ENCODE measurements around the gene PJA1. TPM values are rescaled to one million over a fixed set of nuclear protein-coding genes. Genes with fewer than 3 reads are reported as not detected.

Gene PJA1
- total RNA-seq, 1 donor from 2014 or later: 59.5 TPM

DNA sequence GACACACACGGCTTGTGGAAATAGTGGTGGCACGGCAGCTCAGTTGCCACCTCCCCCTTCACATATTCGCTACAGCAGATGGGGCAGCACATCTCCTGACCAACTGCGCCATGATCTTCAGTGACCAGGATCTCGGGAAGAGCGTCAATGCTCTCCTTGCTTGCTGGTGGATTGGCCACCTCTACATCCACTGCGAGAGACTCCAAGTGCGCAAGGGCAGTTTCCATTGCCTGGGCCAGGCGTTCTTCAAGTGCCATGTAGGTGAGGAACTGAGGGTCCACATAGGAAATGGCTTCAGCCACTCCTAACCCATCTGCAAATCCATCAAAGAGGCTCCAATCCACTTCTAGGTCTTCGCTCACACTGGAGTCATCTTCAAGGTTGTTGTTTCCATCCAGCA is 3.9 kb downstream of the PJA1 start:
- H3K36me3 Mint-ChIP-seq (ENCODE audit: low read depth): peaks cover 25% of the 10 kb centered on the region
- no peak for TF ChIP-seq CTCF (conservative IDR thresholded peaks at IDR 0.05)
- peak overlapping the region; percentile 51 for H3K4me3 Mint-ChIP-seq
- H3K27me3 Mint-ChIP-seq (ENCODE audit: low read depth): no peaks in the 10 kb centered on the region
- DNase-seq (ENCODE audit: low read depth, low spot score): no peak
- peaks cover 47% of the 10 kb centered on the region for H3K4me1 Mint-ChIP-seq
- H3K9me3 Mint-ChIP-seq: no peaks in the 10 kb centered on the region
- H3K27ac Mint-ChIP-seq (ENCODE audit: unreplicated experiment): no peak overlapping the region

DNA sequence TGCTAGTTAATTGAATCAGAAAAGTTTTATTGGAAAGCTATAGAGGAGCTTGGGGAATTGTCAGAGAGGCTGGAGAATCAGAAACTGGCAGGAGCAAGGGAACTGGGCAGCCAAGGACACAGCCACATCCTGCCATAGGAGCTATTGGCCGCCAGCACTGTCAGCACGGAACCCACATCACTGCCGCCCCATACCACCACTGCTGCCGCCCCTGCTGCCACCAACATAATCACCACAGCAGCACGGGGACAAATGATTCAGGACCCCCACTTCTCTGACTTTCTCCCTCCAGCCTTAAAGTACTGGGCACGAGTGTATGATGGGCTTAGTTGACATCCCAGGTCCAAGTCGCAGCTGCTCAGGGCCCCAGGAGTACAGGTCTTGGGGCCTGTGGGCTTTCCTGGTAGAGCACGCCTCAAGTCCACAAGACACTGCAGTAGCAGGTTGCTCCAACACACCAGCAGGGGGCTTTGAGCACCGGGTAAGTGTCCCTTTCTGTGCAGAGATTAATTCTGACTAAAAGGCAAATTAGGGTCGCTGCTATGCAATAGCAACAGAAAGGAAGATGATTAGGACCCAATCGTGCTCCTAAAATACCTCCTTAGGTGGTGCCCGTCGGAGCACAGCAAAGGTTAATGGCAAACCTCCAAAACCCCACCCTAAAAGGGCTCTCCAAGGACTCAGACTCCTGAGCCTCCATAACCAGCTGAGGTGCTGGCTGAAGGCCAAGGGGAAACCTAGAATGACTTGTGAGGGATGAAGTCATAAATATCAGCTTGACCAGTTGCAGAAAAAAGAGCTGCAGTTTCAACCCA is 6.9 kb downstream of the PJA1 start:
- Mint-ChIP-seq H3K9me3 (no peaks in the 10 kb centered on the region), H3K4me3 (no peak overlapping the region), H3K27me3 (ENCODE audit: low read depth) (no peaks in the 10 kb centered on the region), H3K27ac (ENCODE audit: unreplicated experiment) (no peak overlapping the region), H3K4me1 (peaks cover 66% of the 10 kb centered on the region), H3K36me3 (ENCODE audit: low read depth) (peaks cover 17% of the 10 kb centered on the region)
- DNase-seq (ENCODE audit: low read depth, low spot score): no peak
- TF ChIP-seq CTCF (conservative IDR thresholded peaks at IDR 0.05): peak; percentile 66

GRCh38 chrX:69156638-69157037 is 8.6 kb downstream of the PJA1 start:
- no peak overlapping the region for H3K4me3 Mint-ChIP-seq
- peaks cover 69% of the 10 kb centered on the region for H3K4me1 Mint-ChIP-seq
- no peak overlapping the region for H3K27ac Mint-ChIP-seq (ENCODE audit: unreplicated experiment)
- peaks cover 5% of the 10 kb centered on the region for H3K36me3 Mint-ChIP-seq (ENCODE audit: low read depth)
- H3K27me3 Mint-ChIP-seq (ENCODE audit: low read depth): no peaks in the 10 kb centered on the region
- no peak for DNase-seq (ENCODE audit: low read depth, low spot score)
- TF ChIP-seq CTCF (conservative IDR thresholded peaks at IDR 0.05): no peak
- H3K9me3 Mint-ChIP-seq: no peaks in the 10 kb centered on the region

- TF ChIP-seq CTCF (conservative IDR thresholded peaks at IDR 0.05): no peak
- no peak overlapping the region for H3K4me3 Mint-ChIP-seq
- H3K4me1 Mint-ChIP-seq: peaks cover 68% of the 10 kb centered on the region
- no peak for DNase-seq (ENCODE audit: low read depth, low spot score)
- H3K36me3 Mint-ChIP-seq (ENCODE audit: low read depth): peaks cover 2% of the 10 kb centered on the region
- peak overlapping the region; percentile 45 for H3K27ac Mint-ChIP-seq (ENCODE audit: unreplicated experiment)
- no peaks in the 10 kb centered on the region for H3K27me3 Mint-ChIP-seq (ENCODE audit: low read depth)
- no peaks in the 10 kb centered on the region for H3K9me3 Mint-ChIP-seq
Observed at GRCh38 chrX:69155786-69156520, 9.3 kb downstream of the PJA1 start.

GRCh38 chrX:69154051-69154450 is 11.2 kb downstream of the PJA1 start:
- Mint-ChIP-seq H3K27ac (ENCODE audit: unreplicated experiment) (no peak overlapping the region), H3K9me3 (no peaks in the 10 kb centered on the region), H3K27me3 (ENCODE audit: low read depth) (no peaks in the 10 kb centered on the region), H3K36me3 (ENCODE audit: low read depth) (no peaks in the 10 kb centered on the region), H3K4me1 (peaks cover 73% of the 10 kb centered on the region), H3K4me3 (no peak overlapping the region)
- no peak for DNase-seq (ENCODE audit: low read depth, low spot score)
- no peak for TF ChIP-seq CTCF (conservative IDR thresholded peaks at IDR 0.05)

All from neural crest cell (in vitro differentiated cells).